IMR-90 (cell line): ENCODE measurements around the gene ZNF700. TPM values are rescaled to one million over a fixed set of nuclear protein-coding genes. Genes with fewer than 3 reads are reported as not detected.

Experiments used
- ATAC-seq: fragments of 200-7000 bp; cut with Tn5 transposase; 2 replicates; pipeline ENCODE4 v1.9.1; 2020; ENCODE audit warnings: low read depth, mild to moderate bottlenecking, moderate library complexity
- BruUV-seq: library from RNA; stranded (reverse); fragments of 400-500 nt; replicated peaks from 2 replicates; lab custom pipeline; 2021; lab: Mats Ljungman, UMichigan
- CTCF ChIA-PET: fragments of 300-600 bp; formaldehyde crosslinking; extraction: SDS; loops from one replicate; lab custom pipeline; 2021; ENCODE audit warnings: antibody characterized with exemption; lab: Yijun Ruan, JAX
- POLR2A ChIA-PET: fragments of 300-600 bp; sonication (Branson Sonifier 250); formaldehyde crosslinking; loops from one replicate; lab custom pipeline; 2022; ENCODE audit warnings: antibody characterized with exemption; ENCODE audit not compliant: unreplicated experiment; lab: Charles Lee
- DNase-seq: peaks from one replicate; pipeline ENCODE4 v3.0.0; 2013
- H2AFZ ChIP-seq: replicated peaks from 2 replicates; pipeline ENCODE3; 2013; ENCODE audit warnings: low read length, mild to moderate bottlenecking; ENCODE audit not compliant: poor library complexity
- H2AK5ac ChIP-seq: 2 replicates; pipeline ENCODE4 v1.6.1; 2013; ENCODE audit warnings: low read depth, low read length, inconsistent platforms
- H2AK9ac ChIP-seq: replicated peaks from 2 replicates; pipeline ENCODE3; 2013; ENCODE audit warnings: mild to moderate bottlenecking, low read depth, low read length, moderate library complexity; ENCODE audit not compliant: poor library complexity
- H2BK120ac ChIP-seq: 2 replicates; pipeline ENCODE4 v1.6.1; 2013; ENCODE audit warnings: low read depth, low read length, inconsistent platforms
- H2BK15ac ChIP-seq: 3 replicates; pipeline ENCODE4 v1.6.1; 2013; ENCODE audit warnings: low read depth, low read length, inconsistent platforms
- H2BK20ac ChIP-seq: 2 replicates; pipeline ENCODE4 v1.6.1; 2013; ENCODE audit warnings: low read depth, mild to moderate bottlenecking, inconsistent platforms, low read length, moderate library complexity
- H2BK5ac ChIP-seq: 2 replicates; pipeline ENCODE4 v1.6.1; 2013; ENCODE audit warnings: mild to moderate bottlenecking, low read depth, low read length, inconsistent platforms; ENCODE audit not compliant: poor library complexity, severe bottlenecking
- H3K14ac ChIP-seq: replicated peaks from 2 replicates; pipeline ENCODE4 v1.6.1; 2013; ENCODE audit warnings: low read depth, low read length, inconsistent platforms
- H3K18ac ChIP-seq: 2 replicates; pipeline ENCODE4 v1.6.1; 2013; ENCODE audit warnings: low read depth, low read length, control low read depth
- H3K23ac ChIP-seq: 2 replicates; pipeline ENCODE4 v1.6.1; 2013; ENCODE audit warnings: low read depth, low read length, inconsistent platforms
- H3K27ac ChIP-seq: 2 replicates; pipeline ENCODE4 v1.5.1; 2013; ENCODE audit warnings: mild to moderate bottlenecking, control low read depth, low read length; ENCODE audit not compliant: insufficient read depth
- H3K27me3 ChIP-seq: 2 replicates; pipeline ENCODE4 v1.6.1; 2013; ENCODE audit warnings: low read length; ENCODE audit not compliant: control insufficient read depth, insufficient read depth
- H3K36me3 ChIP-seq: 2 replicates; pipeline ENCODE4 v1.6.1; 2013; ENCODE audit warnings: low read length, mixed read lengths; ENCODE audit not compliant: control insufficient read depth, insufficient read depth
- H3K4ac ChIP-seq: 2 replicates; pipeline ENCODE4 v1.6.1; 2013; ENCODE audit warnings: low read depth, low read length, inconsistent platforms
- H3K4me1 ChIP-seq: 2 replicates; pipeline ENCODE4 v1.6.1; 2013; ENCODE audit warnings: low read length, mixed read lengths; ENCODE audit not compliant: control insufficient read depth, insufficient read depth
- H3K4me2 ChIP-seq: 2 replicates; pipeline ENCODE4 v1.6.1; 2013; ENCODE audit warnings: low read depth, mild to moderate bottlenecking, control low read depth, low read length, moderate library complexity
- H3K4me3 ChIP-seq: 2 replicates; pipeline ENCODE4 v1.5.1; 2013; ENCODE audit warnings: low read depth, mild to moderate bottlenecking, control low read depth, low read length, moderate library complexity; ENCODE audit not compliant: insufficient read depth
- H3K56ac ChIP-seq: 2 replicates; pipeline ENCODE4 v1.6.1; 2013; ENCODE audit warnings: low read length, inconsistent platforms; ENCODE audit not compliant: insufficient read depth; ENCODE audit errors: extremely low read depth
- H3K79me1 ChIP-seq, 2 experiments: 2 replicates each; pipeline ENCODE4 v1.6.1; 2013; ENCODE audit warnings: low read length in 2 of 2, inconsistent platforms in 1 of 2, low read depth in 1 of 2
- H3K9ac ChIP-seq: 2 replicates; pipeline ENCODE4 v1.6.1; 2013; ENCODE audit warnings: low read depth, low read length, control low read depth
- H3K9me1 ChIP-seq: 2 replicates; pipeline ENCODE4 v1.6.1; 2013; ENCODE audit warnings: low read length, inconsistent platforms; ENCODE audit not compliant: insufficient read depth
- H3K9me3 ChIP-seq: 2 replicates; pipeline ENCODE4 v1.6.1; 2013; ENCODE audit warnings: low read length; ENCODE audit not compliant: control insufficient read depth, insufficient read depth
- H4K20me1 ChIP-seq: 2 replicates; pipeline ENCODE4 v1.6.1; 2013; ENCODE audit warnings: low read length, inconsistent platforms; ENCODE audit not compliant: insufficient read depth
- H4K5ac ChIP-seq: 2 replicates; pipeline ENCODE4 v1.6.1; 2013; ENCODE audit warnings: mild to moderate bottlenecking, low read depth, low read length, control low read depth
- H4K8ac ChIP-seq, 2 experiments: 2 replicates each; pipeline ENCODE4 v1.6.1; 2013; ENCODE audit warnings: low read depth in 2 of 2, low read length in 2 of 2, control low read depth in 1 of 2, inconsistent platforms in 1 of 2
- H4K91ac ChIP-seq: 2 replicates; pipeline ENCODE4 v1.6.1; 2013; ENCODE audit warnings: low read depth, low read length, inconsistent platforms; ENCODE audit not compliant: insufficient read depth
- BHLHE40 ChIP-seq: fragments of 150-350 bp; IDR thresholded peaks from 2 replicates; pipeline ENCODE4 v1.6.1; 2016; ENCODE audit warnings: mild to moderate bottlenecking, low read depth, low read length
- CEBPB ChIP-seq: IDR thresholded peaks from 2 replicates; pipeline ENCODE4 v1.6.1; 2012; ENCODE audit warnings: low read depth, low read length, improper control_type of control experiment
- CTCF ChIP-seq: conservative IDR thresholded peaks from 2 replicates; pipeline ENCODE4 v1.5.1; 2012; ENCODE audit warnings: mild to moderate bottlenecking, low read depth, low read length, improper control_type of control experiment
- MAZ ChIP-seq: IDR thresholded peaks from 2 replicates; pipeline ENCODE4 v1.6.1; 2012; ENCODE audit warnings: low read depth, mild to moderate bottlenecking, low read length, improper control_type of control experiment, moderate library complexity, borderline replicate concordance
- MXI1 ChIP-seq: IDR thresholded peaks from 2 replicates; pipeline ENCODE4 v1.6.1; 2012; ENCODE audit warnings: low read depth, mild to moderate bottlenecking, low read length, moderate library complexity, borderline replicate concordance
- SMC3 ChIP-seq: fragments of 150-350 bp; IDR thresholded peaks from 2 replicates; pipeline ENCODE4 v1.6.1; 2016; ENCODE audit warnings: low read depth, mild to moderate bottlenecking, antibody characterized with exemption, low read length, moderate library complexity
- WGBS, 2 experiments: methylation state at CpG; one replicate each; pipeline versions ENCODE4 v1.1.5 to v1.1.7; 2013; ENCODE audit warnings: missing lambda C conversion rate in 2 of 2; ENCODE audit not compliant: insufficient read length in 1 of 2; ENCODE audit errors: extremely low coverage in 2 of 2; 5-methylcytosine and 5-hydroxymethylcytosine counted together
- dilution Hi-C: fragments of 300-500 bp; cut with HindIII; formaldehyde crosslinking; loops from one replicate; pipeline ENCODE4 v1.14.3; 2018; ENCODE audit warnings: low sequenced_read_pairs; ENCODE audit not compliant: unreplicated experiment
- in situ Hi-C: fragments of 300-500 bp; cut with MboI; formaldehyde crosslinking; loops from 3 replicates; pipeline ENCODE4 v1.14.3; 2019; ENCODE audit warnings: low sequenced_read_pairs, inconsistent platforms, mixed read lengths
- intact Hi-C: fragments of 100-400 bp; cut with micrococcal nuclease; formaldehyde crosslinking; loops from 2 replicates; pipeline ENCODE4 v1.10.0; 2022
- polyA plus RNA-seq, 3 experiments: library from polyadenylated mRNA; depleted of rRNA; stranded (reverse); fragments of >200 nt; gene quantifications; 2 replicates each; pipeline ENCODE4 v1.2.3, GENCODE V29; 2012; ENCODE audit warnings: low replicate concordance in 1 of 3
- total RNA-seq: library from RNA; depleted of rRNA; stranded (reverse); fragments of >200 nt; gene quantifications from 2 replicates; pipeline ENCODE4 v1.2.3, GENCODE V29; 2012

ZNF700 gene
- total and polyA plus RNA-seq, 2 of the 4 experiments (the other 2 are of a cell fraction) = 5.3 to 10.2 TPM

- Histone ChIP-seq H3K4me3 (no peak overlapping the region), H3K4me1 (no peaks in the 10 kb centered on the region), H3K23ac (no peak overlapping the region), H2BK20ac (no peak overlapping the region), H2AFZ (no peak overlapping the region), H3K18ac (no peak overlapping the region), H2AK5ac (no peak overlapping the region), H3K79me1 (peaks cover 2 to 16% of the 10 kb centered on the region in 2 experiments; a peak in 3 of 4 replicates), H4K20me1 (peaks cover 8% of the 10 kb centered on the region), H3K27ac (no peak overlapping the region), H2BK5ac (no peak overlapping the region), H3K56ac (no peak overlapping the region), H2BK120ac (no peak overlapping the region), H3K9ac (no peak overlapping the region), H3K9me3 (peaks cover 20% of the 10 kb centered on the region), H3K4ac (no peak overlapping the region), H2BK15ac (no peak overlapping the region), H3K9me1 (no peaks in the 10 kb centered on the region), H3K14ac (no peak overlapping the region), H2AK9ac (no peak overlapping the region), H3K4me2 (no peak overlapping the region), H4K5ac (no peak overlapping the region), H3K27me3 (no peaks in the 10 kb centered on the region), H4K8ac (no peak overlapping the region), H3K36me3 (no peaks in the 10 kb centered on the region), H4K91ac (no peak overlapping the region)
- intact Hi-C loops (loop anchor here (10.0 kb wide), 1 partner anchor 310 kb away; no protein-coding TSS in a partner anchor), in situ Hi-C loops (no loop called here), dilution Hi-C loops (no loop called here)
- DNase-seq (no peak), ATAC-seq (no peak)
- POLR2A ChIA-PET = no interaction called here
- WGBS, 2 experiments = 11% methylated on average over 3 of the region's 5 CpGs; no CpG with 5 or more reads in 1 of the 2 experiments
- no TSS peak for BruUV-seq
- TF ChIP-seq MAZ (no peak), MXI1 (no peak), SMC3 (no peak), BHLHE40 (no peak), CTCF (no peak), CEBPB (no peak)
- CTCF ChIA-PET = interaction anchor here (0.6 kb wide), 1 partner anchor 1034 kb away, joined by 3 read pairs; no protein-coding TSS in a partner anchor
These were observed 60.1 kb downstream of the ZNF700 start for GRCh38 chr19:11984986-11985385.
